ENCODE data around the gene HLA-E.
"Not testable (repeated sequence)": the region's sequence is repeated elsewhere in the genome, so short reads cannot be mapped to it uniquely, and the experiment has no call there.

DNA sequence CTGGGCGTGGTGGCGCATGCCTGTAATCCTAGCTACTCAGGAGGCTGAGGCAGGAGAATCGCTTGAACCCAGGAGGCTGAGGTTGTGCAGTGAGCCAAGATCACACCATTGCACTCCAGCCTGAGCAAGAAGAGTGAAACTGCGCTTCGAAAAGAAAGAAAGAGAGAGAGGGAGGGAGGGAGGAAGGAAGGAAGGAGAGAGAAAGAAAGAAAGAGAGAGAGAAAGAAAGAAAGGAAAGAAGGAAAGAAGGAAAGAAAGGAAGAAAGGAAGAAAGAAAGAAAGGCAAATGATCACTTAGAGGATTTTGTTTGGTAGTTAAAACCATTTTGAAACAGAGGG is 7.9 kb downstream of the HLA-E start:
- TF ChIP-seq, protein P1, sequence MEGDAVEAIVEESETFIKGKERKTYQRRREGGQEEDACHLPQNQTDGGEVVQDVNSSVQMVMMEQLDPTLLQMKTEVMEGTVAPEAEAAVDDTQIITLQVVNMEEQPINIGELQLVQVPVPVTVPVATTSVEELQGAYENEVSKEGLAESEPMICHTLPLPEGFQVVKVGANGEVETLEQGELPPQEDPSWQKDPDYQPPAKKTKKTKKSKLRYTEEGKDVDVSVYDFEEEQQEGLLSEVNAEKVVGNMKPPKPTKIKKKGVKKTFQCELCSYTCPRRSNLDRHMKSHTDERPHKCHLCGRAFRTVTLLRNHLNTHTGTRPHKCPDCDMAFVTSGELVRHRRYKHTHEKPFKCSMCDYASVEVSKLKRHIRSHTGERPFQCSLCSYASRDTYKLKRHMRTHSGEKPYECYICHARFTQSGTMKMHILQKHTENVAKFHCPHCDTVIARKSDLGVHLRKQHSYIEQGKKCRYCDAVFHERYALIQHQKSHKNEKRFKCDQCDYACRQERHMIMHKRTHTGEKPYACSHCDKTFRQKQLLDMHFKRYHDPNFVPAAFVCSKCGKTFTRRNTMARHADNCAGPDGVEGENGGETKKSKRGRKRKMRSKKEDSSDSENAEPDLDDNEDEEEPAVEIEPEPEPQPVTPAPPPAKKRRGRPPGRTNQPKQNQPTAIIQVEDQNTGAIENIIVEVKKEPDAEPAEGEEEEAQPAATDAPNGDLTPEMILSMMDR (IDR thresholded peaks at IDR 0.05; ENCODE audit: low read depth, low read length, missing input control) = not testable (repeated sequence)
- TF ChIP-seq FOXA1 (IDR thresholded peaks at IDR 0.05); GABPA (IDR thresholded peaks at IDR 0.05 in 1 of 2, conservative IDR thresholded peaks at IDR 0.05 in 1 of 2); SP1 (IDR thresholded peaks at IDR 0.05); RAD21 (IDR thresholded peaks at IDR 0.05); YY1 (IDR thresholded peaks at IDR 0.05); JUND (IDR thresholded peaks at IDR 0.05); TAF1 (conservative IDR thresholded peaks at IDR 0.05): not testable (repeated sequence)
- TF ChIP-seq, protein P2, sequence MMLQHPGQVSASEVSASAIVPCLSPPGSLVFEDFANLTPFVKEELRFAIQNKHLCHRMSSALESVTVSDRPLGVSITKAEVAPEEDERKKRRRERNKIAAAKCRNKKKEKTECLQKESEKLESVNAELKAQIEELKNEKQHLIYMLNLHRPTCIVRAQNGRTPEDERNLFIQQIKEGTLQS (IDR thresholded peaks at IDR 0.05) = not testable (repeated sequence)
- TF ChIP-seq, protein P3, sequence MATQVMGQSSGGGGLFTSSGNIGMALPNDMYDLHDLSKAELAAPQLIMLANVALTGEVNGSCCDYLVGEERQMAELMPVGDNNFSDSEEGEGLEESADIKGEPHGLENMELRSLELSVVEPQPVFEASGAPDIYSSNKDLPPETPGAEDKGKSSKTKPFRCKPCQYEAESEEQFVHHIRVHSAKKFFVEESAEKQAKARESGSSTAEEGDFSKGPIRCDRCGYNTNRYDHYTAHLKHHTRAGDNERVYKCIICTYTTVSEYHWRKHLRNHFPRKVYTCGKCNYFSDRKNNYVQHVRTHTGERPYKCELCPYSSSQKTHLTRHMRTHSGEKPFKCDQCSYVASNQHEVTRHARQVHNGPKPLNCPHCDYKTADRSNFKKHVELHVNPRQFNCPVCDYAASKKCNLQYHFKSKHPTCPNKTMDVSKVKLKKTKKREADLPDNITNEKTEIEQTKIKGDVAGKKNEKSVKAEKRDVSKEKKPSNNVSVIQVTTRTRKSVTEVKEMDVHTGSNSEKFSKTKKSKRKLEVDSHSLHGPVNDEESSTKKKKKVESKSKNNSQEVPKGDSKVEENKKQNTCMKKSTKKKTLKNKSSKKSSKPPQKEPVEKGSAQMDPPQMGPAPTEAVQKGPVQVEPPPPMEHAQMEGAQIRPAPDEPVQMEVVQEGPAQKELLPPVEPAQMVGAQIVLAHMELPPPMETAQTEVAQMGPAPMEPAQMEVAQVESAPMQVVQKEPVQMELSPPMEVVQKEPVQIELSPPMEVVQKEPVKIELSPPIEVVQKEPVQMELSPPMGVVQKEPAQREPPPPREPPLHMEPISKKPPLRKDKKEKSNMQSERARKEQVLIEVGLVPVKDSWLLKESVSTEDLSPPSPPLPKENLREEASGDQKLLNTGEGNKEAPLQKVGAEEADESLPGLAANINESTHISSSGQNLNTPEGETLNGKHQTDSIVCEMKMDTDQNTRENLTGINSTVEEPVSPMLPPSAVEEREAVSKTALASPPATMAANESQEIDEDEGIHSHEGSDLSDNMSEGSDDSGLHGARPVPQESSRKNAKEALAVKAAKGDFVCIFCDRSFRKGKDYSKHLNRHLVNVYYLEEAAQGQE (IDR thresholded peaks at IDR 0.05) = not testable (repeated sequence)
- TF ChIP-seq, protein P4, sequence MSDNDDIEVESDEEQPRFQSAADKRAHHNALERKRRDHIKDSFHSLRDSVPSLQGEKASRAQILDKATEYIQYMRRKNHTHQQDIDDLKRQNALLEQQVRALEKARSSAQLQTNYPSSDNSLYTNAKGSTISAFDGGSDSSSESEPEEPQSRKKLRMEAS (IDR thresholded peaks at IDR 0.05) = not testable (repeated sequence)

Measured in liver (tissue), 3 donors.